AG09319 (cell line): ENCODE measurements around the gene KDM4C.

ENCODE experiments used
- DNase-seq: peaks from one replicate; pipeline ENCODE4 v3.0.0-alpha.2; 2010; ENCODE audit warnings: low read depth; ENCODE audit errors: extremely low read depth
- TF ChIP-seq, protein P1 (sequence below): IDR thresholded peaks from 2 replicates; pipeline ENCODE4 v1.5.1; 2011; ENCODE audit warnings: low read depth, mild to moderate bottlenecking, inconsistent platforms, low read length, moderate library complexity

KDM4C gene

DNA sequence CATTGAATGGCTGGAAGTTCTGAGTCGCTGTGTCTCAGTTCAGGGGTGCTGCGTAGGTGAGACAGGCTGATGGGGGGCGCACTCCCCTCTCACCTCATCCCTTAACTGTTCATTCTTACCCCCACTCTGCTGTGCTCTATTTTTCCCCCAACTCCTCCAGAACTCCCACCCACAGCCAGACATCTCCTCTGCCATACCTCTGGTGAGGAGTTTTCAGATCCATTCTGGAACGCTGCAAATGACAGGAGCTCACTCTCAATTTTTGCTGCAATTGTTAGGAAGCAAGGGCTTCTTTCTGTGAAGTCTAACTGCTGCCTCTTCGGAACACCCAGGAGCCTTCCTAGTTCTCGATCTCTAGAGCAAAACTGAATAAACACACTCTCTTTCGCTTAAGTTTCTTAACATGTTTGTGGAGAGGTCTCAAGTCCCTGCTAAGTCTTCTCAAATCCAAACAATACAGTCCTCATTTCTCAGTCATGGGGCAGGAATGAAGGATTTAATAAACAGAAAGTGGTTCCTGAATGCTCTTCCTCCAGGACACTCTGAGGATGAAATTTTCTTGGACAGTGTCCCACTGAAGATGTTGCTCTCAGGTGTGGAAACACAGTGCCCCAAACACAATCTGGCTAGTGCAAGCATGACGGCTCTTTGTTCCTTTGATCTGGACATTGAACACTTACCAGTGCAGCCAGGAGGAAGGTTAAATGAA, 387.7 kb downstream of the KDM4C start:
- no peak for DNase-seq
- TF ChIP-seq, protein P1, sequence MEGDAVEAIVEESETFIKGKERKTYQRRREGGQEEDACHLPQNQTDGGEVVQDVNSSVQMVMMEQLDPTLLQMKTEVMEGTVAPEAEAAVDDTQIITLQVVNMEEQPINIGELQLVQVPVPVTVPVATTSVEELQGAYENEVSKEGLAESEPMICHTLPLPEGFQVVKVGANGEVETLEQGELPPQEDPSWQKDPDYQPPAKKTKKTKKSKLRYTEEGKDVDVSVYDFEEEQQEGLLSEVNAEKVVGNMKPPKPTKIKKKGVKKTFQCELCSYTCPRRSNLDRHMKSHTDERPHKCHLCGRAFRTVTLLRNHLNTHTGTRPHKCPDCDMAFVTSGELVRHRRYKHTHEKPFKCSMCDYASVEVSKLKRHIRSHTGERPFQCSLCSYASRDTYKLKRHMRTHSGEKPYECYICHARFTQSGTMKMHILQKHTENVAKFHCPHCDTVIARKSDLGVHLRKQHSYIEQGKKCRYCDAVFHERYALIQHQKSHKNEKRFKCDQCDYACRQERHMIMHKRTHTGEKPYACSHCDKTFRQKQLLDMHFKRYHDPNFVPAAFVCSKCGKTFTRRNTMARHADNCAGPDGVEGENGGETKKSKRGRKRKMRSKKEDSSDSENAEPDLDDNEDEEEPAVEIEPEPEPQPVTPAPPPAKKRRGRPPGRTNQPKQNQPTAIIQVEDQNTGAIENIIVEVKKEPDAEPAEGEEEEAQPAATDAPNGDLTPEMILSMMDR = no peak

- TF ChIP-seq, protein P1 = no peak
- no peak for DNase-seq
These were observed 388.8 kb downstream of the KDM4C start for GRCh38 chr9:7146582-7146981.

- DNase-seq = no peak
- TF ChIP-seq, protein P1 = no peak
These were observed 389.6 kb downstream of the KDM4C start for GRCh38 chr9:7147121-7148090.

GRCh38 chr9:7148243-7148765, 390.5 kb downstream of the KDM4C start:
- DNase-seq = no peak

DNA sequence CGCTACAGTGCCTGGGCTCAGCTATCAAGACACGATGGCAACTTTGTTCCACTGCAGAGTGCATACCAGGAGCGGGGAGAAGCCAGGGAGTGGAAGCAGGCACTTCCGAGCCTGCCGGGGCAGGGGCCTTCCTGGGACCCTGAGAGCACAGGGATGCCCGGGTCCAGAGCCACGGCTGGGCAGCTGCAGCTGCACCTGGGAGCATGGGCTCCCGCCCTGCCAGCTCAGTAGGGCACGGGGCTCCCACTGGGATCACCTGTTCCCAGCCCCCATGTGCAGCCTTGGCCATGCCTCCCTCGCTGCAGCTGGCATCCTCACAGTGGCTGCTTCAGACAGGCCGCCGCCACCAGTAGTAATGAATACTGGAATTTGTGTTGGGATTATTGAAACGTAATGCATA, 391.5 kb downstream of the KDM4C start:
- TF ChIP-seq, protein P1 = no peak
- no peak for DNase-seq

More at GRCh38 chr9:7148243-7148765, 390.5 kb downstream of the KDM4C start:
- TF ChIP-seq, protein P1 = no peak

DNA sequence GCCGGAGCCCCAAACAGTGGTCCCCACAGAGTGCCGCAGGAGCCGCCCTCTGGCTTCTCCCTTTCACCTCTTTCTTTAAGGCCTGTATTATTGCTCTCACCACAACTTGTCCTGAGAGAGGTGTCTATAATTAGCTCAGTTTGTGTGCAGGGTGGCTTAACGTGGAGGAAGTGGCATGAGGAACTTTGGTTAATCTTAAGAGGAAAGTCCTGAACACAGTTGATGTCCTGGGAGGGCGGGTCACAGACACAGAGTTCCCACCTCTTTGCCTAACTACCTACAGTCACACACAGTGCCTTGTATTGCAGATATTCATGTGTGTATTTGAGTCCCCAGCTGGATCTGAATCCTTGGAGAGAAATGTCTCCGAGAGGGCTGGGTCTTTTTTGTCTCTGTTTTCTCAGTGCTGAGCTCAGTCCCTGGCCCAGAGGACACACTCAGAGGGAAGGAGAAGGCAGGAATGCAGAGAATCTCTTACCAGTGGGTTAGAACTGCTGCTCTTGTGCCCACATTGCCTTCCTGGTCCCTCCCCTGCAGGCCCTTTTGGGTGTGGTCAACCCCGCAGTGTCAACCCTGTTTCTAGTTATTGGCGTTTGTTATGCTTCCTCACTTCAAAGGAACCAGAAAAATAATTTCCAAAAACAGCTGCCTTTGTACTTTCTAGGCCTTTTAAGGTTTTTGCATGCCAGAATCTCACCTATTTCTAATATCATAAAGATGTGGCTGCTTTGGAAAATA, 392.5 kb downstream of the KDM4C start:
- DNase-seq = no peak
- TF ChIP-seq, protein P1 = no peak
